NCI-H2171 (cell line): ENCODE measurements around the gene CFAP61.

ENCODE experiments used
- DNase-seq: peaks from one replicate; lab custom pipeline; 2025; lab: John Stamatoyannopoulos, UW

Gene CFAP61

GRCh38 chr20:20276811-20277530 lies 224.6 kb downstream of the CFAP61 start:
- no peak for DNase-seq

GRCh38 chr20:20277894-20278335 lies 225.6 kb downstream of the CFAP61 start:
- DNase-seq, result no peak

GRCh38 chr20:20286061-20286460 lies 233.7 kb downstream of the CFAP61 start:
- DNase-seq, result no peak

- no peak for DNase-seq
These were observed 237.0 kb downstream of the CFAP61 start for GRCh38 chr20:20289331-20289730.

- DNase-seq, result no peak
These were observed 240.1 kb downstream of the CFAP61 start for GRCh38 chr20:20292472-20292871.

GRCh38 chr20:20293141-20293540 lies 240.8 kb downstream of the CFAP61 start:
- no peak for DNase-seq

GRCh38 chr20:20293691-20294385 lies 241.5 kb downstream of the CFAP61 start:
- DNase-seq, result no peak

GRCh38 chr20:20295621-20296498 lies 243.5 kb downstream of the CFAP61 start:
- DNase-seq, result no peak

GRCh38 chr20:20297181-20297580 lies 244.8 kb downstream of the CFAP61 start:
- no peak for DNase-seq

GRCh38 chr20:20297752-20298151 lies 245.4 kb downstream of the CFAP61 start:
- DNase-seq, result no peak

- no peak for DNase-seq
These were observed 247.6 kb downstream of the CFAP61 start for GRCh38 chr20:20299904-20300303.

GRCh38 chr20:20303320-20303719 lies 251.0 kb downstream of the CFAP61 start:
- DNase-seq, result no peak

GRCh38 chr20:20303742-20304141 lies 251.4 kb downstream of the CFAP61 start:
- DNase-seq, result no peak

- DNase-seq, result no peak
These were observed 252.6 kb downstream of the CFAP61 start for GRCh38 chr20:20304942-20305341.

GRCh38 chr20:20312562-20312961 lies 260.2 kb downstream of the CFAP61 start:
- no peak for DNase-seq

- DNase-seq, result peak; percentile 91
These were observed 264.9 kb downstream of the CFAP61 start for GRCh38 chr20:20317195-20317594.

GRCh38 chr20:20317621-20318364 lies 265.5 kb downstream of the CFAP61 start:
- peak; percentile 71 for DNase-seq

- DNase-seq, result peak; percentile 69
These were observed 266.2 kb downstream of the CFAP61 start for GRCh38 chr20:20318365-20319161.

- no peak for DNase-seq
These were observed 268.8 kb downstream of the CFAP61 start for GRCh38 chr20:20321134-20321533.

- no peak for DNase-seq
These were observed 269.6 kb downstream of the CFAP61 start for GRCh38 chr20:20321917-20322316.

GRCh38 chr20:20322912-20323311 lies 270.6 kb downstream of the CFAP61 start:
- no peak for DNase-seq
